GM21360 (cell line): ENCODE measurements around the gene DYNLL2.
"Not testable (repeated sequence)": the region's sequence is repeated elsewhere in the genome, so short reads cannot be mapped to it uniquely, and the experiment has no call there.

Source experiments
- ATAC-seq: cut with Tn5 transposase; IDR thresholded peaks from one replicate; pipeline ENCODE4 v1.9.1; 2021; ENCODE audit warnings: mild to moderate bottlenecking, moderate library complexity; ENCODE audit not compliant: unreplicated experiment

DYNLL2 gene

DNA sequence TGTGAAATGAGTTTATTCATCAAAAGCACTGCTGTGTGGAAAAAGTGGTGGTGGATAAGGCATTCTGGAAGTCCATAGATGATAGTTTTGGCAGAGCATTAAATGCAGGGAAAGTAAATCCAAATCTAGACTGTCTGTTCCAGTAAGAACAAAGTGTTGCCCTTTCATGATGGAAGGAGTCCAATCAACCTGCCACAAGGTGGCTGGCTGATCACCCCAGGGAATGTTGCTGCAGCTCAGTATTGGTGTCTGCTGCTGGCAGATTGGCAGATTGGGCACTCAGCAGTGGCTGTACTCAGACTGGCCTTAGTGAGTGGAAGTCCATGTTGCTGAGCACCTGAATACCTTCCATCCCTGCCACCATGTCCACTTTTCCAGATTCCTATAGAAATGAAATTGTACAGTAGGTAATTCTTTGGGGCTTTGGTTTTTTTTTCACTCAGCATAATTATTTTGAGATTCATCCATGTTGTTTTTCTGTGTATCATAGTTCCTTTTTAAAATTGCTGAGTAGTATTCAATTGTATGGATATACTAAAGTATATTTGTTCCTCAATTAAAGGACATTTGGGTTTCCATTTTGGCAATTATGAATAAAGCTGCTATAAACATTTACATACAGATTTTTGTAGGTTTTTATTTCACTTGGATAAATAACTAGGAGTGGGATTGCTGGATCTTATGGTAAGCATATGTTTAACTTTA lies 14.3 kb downstream of the DYNLL2 start:
- ATAC-seq, result no peak

DNA sequence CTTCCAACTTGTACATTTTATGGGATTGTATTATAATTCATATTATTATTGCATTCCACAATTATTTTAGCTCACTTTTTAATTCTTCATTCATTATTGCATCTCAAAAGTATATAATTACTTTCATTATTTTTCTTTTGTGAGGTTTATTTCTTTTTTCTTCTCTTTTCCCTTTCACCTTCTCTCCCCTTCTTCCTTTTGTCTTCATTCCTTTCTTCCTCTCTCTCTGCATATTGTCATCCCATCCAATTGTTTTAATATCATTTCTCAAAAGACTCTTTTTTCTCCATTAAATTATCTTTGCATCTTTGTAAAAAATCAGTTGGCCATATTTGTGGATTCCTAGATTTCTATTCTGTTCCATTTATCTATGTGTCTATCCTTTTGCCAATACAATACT lies 17.3 kb downstream of the DYNLL2 start:
- ATAC-seq, result no peak

DNA sequence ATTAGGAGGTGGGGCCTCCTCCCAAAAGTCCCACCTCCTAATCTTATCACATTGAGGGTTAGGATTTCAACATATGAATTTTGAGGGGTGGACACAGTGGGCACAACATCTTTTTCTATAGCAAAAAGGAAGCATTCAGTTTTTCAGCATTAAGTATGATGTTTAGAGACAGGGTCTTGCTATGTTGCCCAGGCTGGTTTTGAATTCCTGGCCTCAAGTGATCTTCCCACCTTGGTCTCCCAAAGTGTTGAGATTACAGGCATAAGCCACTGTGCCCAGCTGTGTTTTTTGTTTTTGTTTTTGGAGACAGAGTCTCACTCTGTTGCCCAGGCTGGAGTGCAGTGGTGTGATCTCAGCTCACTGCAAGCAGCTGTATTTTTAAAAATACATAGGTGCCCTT lies 18.7 kb downstream of the DYNLL2 start:
- ATAC-seq, result not testable (repeated sequence)

DNA sequence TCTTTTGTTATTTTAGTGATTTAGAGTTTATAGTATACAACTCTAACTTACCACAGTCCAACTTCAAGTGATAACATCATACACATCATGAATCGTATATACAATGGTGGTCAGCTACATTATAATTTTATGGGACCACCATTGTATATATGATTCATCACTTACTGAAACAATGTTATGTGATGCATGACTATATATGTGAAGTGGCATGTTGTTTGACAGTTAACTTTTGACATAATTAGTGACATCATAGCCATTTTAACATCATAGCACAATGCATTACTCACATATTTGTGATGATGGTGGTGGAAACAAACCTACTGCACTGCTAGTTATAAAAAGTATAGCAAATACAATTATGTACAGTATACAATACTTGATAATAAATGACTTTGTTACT lies 21.9 kb downstream of the DYNLL2 start:
- ATAC-seq, result no peak

DNA sequence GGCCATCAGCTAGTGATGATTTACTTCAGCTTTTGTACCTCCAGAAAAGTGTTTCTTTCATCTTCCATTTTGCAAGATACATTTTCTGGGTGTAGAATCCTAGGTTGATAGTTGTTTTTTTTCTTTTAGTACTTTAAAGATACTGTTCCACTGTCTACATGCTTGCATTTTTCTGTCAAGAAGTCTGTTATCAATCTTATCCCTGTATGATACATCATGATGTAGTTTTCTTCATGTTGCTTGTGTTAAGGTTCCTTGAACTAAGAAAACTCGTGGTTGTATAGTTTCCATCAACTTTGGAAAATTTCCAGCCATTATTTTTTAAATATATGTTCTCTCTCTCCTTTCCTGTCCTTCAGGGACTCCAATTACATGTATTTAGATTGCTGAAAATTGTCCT lies 24.1 kb downstream of the DYNLL2 start:
- no peak for ATAC-seq

DNA sequence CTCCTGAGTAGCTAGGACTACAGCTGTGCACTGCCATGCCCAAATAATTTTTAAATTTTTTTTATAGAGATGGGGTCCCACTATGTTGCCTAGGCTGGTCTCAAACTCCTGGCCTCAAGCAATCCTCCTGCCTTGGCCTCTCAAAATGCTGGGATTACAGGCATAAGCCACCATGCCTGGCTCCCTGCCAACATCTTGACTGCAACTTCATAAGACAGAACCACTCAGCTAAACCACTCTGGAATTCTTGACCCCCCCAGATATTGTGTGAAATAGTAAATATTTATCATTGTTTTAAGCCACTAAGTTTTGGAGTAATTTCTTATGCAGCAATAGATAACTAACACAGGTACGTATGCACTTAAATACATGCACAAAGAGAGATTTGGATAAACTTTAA lies 26.0 kb downstream of the DYNLL2 start:
- no peak for ATAC-seq

DNA sequence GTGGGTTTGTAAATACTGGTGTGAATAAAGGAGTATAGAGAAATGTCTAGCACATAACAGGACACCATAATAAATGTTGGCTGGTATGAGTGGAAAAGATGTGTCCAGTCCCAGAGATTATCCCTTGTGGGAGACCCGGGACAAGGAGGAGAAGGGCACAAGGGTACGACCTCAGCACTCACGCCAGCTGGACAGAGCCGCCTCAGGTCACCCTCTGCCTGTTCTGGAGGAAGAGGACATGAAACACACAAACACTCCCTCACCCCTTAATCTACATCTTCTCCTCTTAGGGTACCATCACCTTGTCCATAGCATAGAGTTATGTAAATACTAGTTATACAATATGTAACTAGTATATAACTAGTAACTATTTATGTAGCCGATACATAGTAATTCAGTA lies 26.8 kb downstream of the DYNLL2 start:
- ATAC-seq, result no peak

- no peak for ATAC-seq
Measured at GRCh38 chr17:58111676-58112075, 28.5 kb downstream of the DYNLL2 start.

DNA sequence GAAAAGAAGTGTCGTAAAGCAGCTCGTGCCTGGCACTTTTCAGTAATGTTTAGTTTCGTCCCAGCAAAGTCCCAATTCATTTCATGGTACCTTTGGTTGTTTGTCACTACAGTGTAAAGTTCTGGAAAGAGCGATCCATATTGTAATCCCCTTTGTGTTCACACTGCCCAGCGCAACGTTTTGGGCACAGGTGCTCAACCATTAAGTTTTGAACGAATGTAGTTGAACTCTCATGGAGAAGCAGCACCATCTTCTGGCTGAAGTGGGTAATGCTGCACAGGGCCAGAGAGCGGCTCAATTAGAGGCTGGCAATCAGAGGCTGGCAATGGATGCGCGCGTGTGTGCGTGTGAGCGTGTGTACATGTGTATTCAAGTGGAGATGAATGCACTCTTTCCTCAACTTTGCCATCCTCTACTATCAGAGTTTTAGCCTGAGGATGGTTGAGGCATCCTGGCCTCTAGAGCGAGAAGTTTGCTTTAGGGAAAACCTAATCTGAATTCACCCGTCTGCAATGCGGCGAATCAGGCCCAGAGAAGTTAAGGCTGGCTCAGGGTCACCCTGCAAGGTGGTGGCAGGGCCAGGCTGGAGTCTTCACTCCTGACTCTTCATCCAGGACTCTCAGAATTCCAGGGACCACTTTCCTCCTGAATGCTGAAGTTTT lies 29.9 kb downstream of the DYNLL2 start:
- ATAC-seq, result no peak

DNA sequence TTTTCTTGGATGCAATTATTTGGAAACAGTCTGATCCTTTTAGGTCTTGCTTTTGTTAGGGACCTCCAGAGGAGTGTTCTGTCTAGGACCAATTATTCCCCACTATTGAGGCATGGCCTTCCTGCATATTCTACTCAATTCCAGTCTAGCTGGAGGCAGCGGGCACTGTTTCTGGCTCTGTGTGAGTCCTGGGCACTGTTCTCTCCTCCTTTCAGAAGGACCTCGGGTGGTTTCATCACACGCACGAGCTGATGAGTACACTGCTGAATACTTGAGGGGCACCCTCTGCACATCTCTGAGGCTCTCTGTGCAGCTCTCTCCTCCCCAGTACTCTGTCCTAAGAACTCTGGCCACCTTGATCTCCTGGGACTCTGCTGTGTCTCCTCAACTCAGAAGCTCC lies 30.7 kb downstream of the DYNLL2 start:
- ATAC-seq, result no peak

DNA sequence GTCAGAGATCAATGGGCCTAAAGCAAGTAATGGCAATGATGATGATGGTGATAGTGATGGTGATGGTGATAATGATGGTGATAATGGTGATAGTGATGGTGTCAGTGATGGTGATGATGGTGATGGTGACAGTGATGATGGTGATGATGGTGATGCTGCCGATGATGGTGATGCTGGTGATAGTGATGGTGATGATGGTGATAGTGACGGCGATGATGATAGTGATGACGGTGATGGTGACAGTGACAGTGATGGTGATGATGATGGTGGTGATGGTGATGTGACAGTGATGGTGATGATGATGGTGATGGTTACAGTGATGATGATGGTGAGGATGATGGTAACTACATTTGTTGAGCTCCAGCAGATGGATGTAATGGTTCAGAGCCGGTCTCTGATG lies 34.2 kb downstream of the DYNLL2 start:
- ATAC-seq, result no peak

DNA sequence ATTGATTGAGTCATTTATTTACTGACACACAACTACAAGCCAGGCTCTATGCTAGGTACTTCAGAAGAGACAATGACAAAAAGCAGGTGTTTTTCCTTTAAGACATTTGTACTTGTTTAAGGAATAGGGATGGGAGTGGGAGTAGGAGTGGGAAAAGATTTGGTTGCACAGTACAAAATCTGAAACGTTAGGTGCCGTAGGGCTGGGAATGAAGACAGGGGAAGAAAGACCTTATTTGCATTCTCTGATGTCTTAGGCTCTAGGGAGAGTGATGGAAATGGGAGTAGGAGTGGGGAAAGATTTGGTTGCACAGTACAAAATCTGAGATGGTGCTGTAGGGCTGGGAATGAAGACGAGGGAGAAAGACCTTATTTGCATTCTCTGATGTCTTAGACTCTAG lies 36.3 kb downstream of the DYNLL2 start:
- ATAC-seq, result no peak

GRCh38 chr17:58120195-58120822 lies 37.1 kb downstream of the DYNLL2 start:
- ATAC-seq, result no peak

- no peak for ATAC-seq
Measured at GRCh38 chr17:58121925-58122324, 38.7 kb downstream of the DYNLL2 start.

GRCh38 chr17:58127846-58128245 lies 44.6 kb downstream of the DYNLL2 start:
- ATAC-seq, result no peak

DNA sequence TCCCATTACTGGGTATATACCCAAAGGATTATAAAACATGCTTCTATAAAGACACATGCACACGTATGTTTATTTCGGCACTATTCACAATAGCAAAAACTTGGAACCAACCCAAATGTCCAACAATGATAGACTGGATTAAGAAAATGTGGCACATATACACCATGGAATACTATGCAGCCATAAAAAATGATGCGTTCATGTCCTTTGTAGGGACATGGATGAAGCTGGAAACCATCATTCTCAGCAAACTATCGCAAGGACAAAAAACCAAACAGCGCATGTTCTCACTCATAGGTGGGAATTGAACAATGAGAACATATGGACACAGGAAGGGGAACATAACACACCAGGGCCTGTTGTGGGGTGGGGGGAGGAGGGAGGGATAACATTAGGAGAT lies 49.5 kb downstream of the DYNLL2 start:
- ATAC-seq, result not testable (repeated sequence)

DNA sequence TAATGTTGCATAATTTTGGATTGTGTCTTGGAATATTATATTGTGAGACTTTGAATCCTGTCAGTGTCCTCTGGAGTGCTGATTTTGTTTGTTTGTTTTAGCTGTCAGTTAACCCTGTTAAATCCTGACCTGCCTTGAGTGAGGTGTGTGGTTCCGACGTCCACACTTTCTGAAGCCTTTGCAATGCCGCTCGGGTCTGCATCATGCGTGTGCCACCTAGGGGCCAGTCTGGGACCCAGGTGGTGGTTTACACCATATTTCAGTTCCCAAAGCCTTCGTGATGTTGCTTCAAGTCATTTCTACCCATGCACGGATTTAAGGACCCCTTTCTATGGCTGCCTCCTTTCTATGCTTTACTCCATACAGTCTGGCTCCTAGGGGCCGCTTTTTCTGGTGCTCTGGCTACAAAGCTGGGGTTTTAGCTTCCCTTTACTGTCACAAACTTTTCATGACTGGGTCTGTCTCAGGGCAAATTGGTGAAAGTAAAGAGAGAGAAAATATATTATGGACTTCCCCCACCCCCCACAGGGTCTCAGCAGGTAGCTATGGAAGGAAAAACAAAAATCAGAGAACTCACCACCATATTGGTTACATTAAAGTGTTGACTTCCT lies 53.6 kb downstream of the DYNLL2 start:
- ATAC-seq, result no peak

- no peak for ATAC-seq
Measured at GRCh38 chr17:58141505-58141904, 58.3 kb downstream of the DYNLL2 start.

GRCh38 chr17:58143335-58143734 lies 60.1 kb downstream of the DYNLL2 start:
- ATAC-seq, result not testable (repeated sequence)

DNA sequence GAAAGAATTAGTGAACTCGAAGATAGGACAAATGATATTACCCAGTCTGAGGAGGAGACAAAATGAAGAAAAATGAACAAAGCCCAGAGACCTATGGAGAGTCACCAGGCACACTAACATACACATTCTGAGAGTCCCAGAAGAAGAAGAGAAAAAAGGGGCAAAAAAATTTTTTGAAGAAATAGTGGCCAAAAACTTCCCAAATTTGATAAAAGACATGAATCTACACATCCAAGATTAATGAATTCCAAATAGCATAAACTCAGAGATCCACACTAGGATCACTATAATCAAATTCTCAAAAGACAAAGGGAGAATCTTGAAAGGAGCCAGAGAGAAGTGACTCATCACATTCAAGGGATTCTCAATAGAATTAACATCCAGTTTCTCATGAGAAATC lies 61.6 kb downstream of the DYNLL2 start:
- no peak for ATAC-seq
